Measurements from ENCODE around the gene CNOT3. TPM values are rescaled to one million over a fixed set of nuclear protein-coding genes. Genes with fewer than 3 reads are reported as not detected.

The CNOT3 gene
- total RNA-seq, 4 donors from 2014 or later = 22.4 to 30.3 (median 29.8) TPM

GRCh38 chr19:54114340-54115108 is 23.0 kb upstream of the CNOT3 start:
- no peaks in the 10 kb centered on the region for H3K27me3 ChIP-seq
- no peaks in the 10 kb centered on the region for H3K9me3 ChIP-seq
- H3K4me3 ChIP-seq (replicated peaks in 1 of 3) = peak overlapping the region in 2 of 3 donors; percentile 56 to 58
- peaks cover 17 to 20% of the 10 kb centered on the region in 2 donors for H3K36me3 ChIP-seq
- WGBS, 2 donors = 8 to 19% methylated on average over 11 to 28 of the region's 28 CpGs
- DNase-seq = peak in 1 of 2 donors; percentile 10
- TF ChIP-seq POLR2A (IDR thresholded peaks at IDR 0.05) (no peak), CTCF (IDR thresholded peaks at IDR 0.05) (no peak)
- peak overlapping the region in 1 of 3 donors; percentile 89 for H3K27ac ChIP-seq
- H3K4me1 ChIP-seq = peaks cover 14 to 23% of the 10 kb centered on the region in 2 donors
- intact Hi-C loops (cut with DNase I) = no loop called here

- peak; percentile 96 to 98 for DNase-seq
- Histone ChIP-seq H3K4me1 (peaks cover 14 to 23% of the 10 kb centered on the region in 2 donors), H3K4me3 (replicated peaks in 1 of 3) (peak within 1 kb of the TSS; percentile 21 to 58 (median 56)), H3K9me3 (no peaks in the 10 kb centered on the region), H3K36me3 (peaks cover 15 to 20% of the 10 kb centered on the region in 2 donors), H3K27ac (peak within 1 kb of the TSS; percentile 49 to 89 (median 85)), H3K27me3 (no peaks in the 10 kb centered on the region)
- peak; percentile 3 to 60 for TF ChIP-seq POLR2A (IDR thresholded peaks at IDR 0.05)
- no peak for TF ChIP-seq CTCF (IDR thresholded peaks at IDR 0.05)
- intact Hi-C loops (cut with DNase I) = no loop called here
- WGBS, 2 donors = 1 to 2% methylated on average over 59 to 60 of the region's 60 CpGs
Observed at GRCh38 chr19:54115109-54116063, 22.2 kb upstream of the CNOT3 start, which contains the start of the genes PRPF31 and TFPT. Gene PRPF31 (plus strand): TSS chr19:54115754. CDS start chr19:54118279, 2,525 bp downstream. Gene TFPT (minus strand): TSS chr19:54115657. CDS start chr19:54115269, 388 bp downstream.

- Histone ChIP-seq H3K4me3 (replicated peaks in 1 of 3) (no peak overlapping the region), H3K9me3 (no peaks in the 10 kb centered on the region), H3K36me3 (peaks cover 53 to 62% of the 10 kb centered on the region in 2 donors), H3K27me3 (no peaks in the 10 kb centered on the region), H3K4me1 (peaks cover 5 to 10% of the 10 kb centered on the region in 2 donors), H3K27ac (no peak overlapping the region)
- no peak for TF ChIP-seq POLR2A (IDR thresholded peaks at IDR 0.05)
- no peak for TF ChIP-seq CTCF (IDR thresholded peaks at IDR 0.05)
- 90 to 97% methylated on average over 10 of the region's 10 CpGs for WGBS, 2 donors
- no peak for DNase-seq
- intact Hi-C loops (cut with DNase I) = no loop called here
Observed at GRCh38 chr19:54121259-54121658, 16.3 kb upstream of the CNOT3 start.

- intact Hi-C loops (cut with DNase I) = no loop called here
- Histone ChIP-seq H3K4me1 (no peaks in the 10 kb centered on the region), H3K9me3 (no peaks in the 10 kb centered on the region), H3K4me3 (replicated peaks in 1 of 3) (no peak overlapping the region), H3K36me3 (peaks cover 77 to 80% of the 10 kb centered on the region in 2 donors), H3K27ac (no peak overlapping the region), H3K27me3 (no peaks in the 10 kb centered on the region)
- 94 to 98% methylated on average over 16 of the region's 17 CpGs for WGBS, 2 donors
- DNase-seq = no peak
- no peak for TF ChIP-seq CTCF (IDR thresholded peaks at IDR 0.05)
- no peak for TF ChIP-seq POLR2A (IDR thresholded peaks at IDR 0.05)
Observed at GRCh38 chr19:54123682-54124081, 13.9 kb upstream of the CNOT3 start.
